NB4 (cell line): Measurements from ENCODE around the gene DOCK3.

Experiments
- DNase-seq: peaks from one replicate; pipeline ENCODE4 v3.0.0; 2010; ENCODE audit warnings: low read depth
- H3K4me3 ChIP-seq: one replicate; pipeline ENCODE4 v1.5.1; 2011; ENCODE audit warnings: mild to moderate bottlenecking, low read depth, low read length, moderate library complexity
- MYC ChIP-seq: IDR thresholded peaks from 2 replicates; pipeline ENCODE4 v1.6.1; 2011; ENCODE audit warnings: low read depth, low read length
- POLR2A ChIP-seq: IDR thresholded peaks from 2 replicates; pipeline ENCODE4 v1.6.1; 2011; ENCODE audit warnings: mild to moderate bottlenecking; ENCODE audit not compliant: insufficient read length; ENCODE audit errors: extremely low read depth
- TF ChIP-seq, protein P1 (sequence below): IDR thresholded peaks from one replicate; pipeline ENCODE4 v1.5.1; 2012; ENCODE audit warnings: low read depth, low read length
- TF ChIP-seq, protein P2 (sequence below): IDR thresholded peaks from 2 replicates; pipeline ENCODE4 v1.6.1; 2011; ENCODE audit warnings: low read depth, low read length

The DOCK3 gene

DNA sequence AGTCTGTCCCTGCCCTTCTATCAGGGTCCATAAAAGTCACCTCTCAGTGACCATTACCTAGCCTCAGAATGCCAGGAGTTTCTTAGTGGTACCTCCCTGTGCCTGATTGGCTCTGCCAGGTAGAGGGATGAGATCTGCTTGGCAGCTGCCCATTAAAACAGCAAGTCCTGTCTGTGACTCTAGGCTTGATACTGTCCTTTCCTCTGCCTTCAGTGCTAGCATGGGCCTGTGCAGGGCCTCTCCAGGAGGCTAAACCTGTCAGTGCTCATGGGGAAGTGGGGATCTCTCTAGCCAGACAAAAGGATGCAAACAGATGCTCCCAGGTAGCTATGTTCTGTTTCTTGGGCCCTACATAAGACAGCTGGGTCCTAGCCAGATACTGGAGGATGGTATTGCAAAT lies 700.4 kb downstream of the DOCK3 start:
- no peak overlapping the region for H3K4me3 ChIP-seq
- TF ChIP-seq, protein P1, sequence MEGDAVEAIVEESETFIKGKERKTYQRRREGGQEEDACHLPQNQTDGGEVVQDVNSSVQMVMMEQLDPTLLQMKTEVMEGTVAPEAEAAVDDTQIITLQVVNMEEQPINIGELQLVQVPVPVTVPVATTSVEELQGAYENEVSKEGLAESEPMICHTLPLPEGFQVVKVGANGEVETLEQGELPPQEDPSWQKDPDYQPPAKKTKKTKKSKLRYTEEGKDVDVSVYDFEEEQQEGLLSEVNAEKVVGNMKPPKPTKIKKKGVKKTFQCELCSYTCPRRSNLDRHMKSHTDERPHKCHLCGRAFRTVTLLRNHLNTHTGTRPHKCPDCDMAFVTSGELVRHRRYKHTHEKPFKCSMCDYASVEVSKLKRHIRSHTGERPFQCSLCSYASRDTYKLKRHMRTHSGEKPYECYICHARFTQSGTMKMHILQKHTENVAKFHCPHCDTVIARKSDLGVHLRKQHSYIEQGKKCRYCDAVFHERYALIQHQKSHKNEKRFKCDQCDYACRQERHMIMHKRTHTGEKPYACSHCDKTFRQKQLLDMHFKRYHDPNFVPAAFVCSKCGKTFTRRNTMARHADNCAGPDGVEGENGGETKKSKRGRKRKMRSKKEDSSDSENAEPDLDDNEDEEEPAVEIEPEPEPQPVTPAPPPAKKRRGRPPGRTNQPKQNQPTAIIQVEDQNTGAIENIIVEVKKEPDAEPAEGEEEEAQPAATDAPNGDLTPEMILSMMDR = no peak
- TF ChIP-seq MYC (no peak), POLR2A (no peak)
- TF ChIP-seq, protein P2, sequence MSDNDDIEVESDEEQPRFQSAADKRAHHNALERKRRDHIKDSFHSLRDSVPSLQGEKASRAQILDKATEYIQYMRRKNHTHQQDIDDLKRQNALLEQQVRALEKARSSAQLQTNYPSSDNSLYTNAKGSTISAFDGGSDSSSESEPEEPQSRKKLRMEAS = no peak
- no peak for DNase-seq

DNA sequence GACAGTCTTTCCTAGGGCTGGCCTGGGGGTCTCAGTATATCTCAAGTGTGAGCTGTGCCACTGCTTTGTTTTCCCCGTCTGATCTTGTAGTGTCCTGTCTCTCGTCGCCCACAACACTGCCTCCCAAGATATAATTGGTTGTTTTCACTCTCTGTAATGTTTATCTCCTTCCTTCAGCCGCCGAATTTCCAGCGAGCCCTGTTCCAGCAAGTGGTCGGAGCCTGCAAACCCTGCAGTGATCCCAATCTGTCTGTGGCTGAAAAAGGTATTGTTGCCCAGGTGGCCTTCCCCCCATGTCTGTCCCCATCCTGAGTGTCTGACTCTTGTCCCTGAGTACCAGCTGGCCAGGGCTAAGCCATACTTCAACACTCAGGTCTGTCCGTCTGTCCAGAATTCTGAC lies 700.8 kb downstream of the DOCK3 start:
- TF ChIP-seq, protein P1 = no peak
- TF ChIP-seq POLR2A = no peak
- TF ChIP-seq, protein P2 = no peak
- TF ChIP-seq MYC = no peak

DNA sequence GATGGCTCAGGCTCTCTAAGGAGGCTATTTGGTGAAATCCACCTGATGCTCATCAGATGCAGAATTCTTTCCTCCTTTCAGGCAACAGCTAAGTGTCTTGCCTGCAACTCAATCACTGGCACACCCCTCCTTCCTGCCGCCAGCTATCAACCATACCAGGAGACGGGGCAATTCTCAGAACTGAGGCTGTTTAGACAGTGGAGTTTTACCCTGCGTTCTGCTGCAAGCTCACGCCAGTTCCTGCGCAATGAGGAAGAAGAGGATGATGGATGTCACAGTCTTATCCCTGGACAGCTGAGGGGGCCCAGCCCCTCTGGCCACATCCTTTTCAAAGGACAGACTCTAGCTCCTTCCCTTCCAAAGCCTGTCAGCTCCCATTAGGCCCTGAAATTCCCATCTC lies 703.3 kb downstream of the DOCK3 start:
- TF ChIP-seq, protein P1 = no peak
- TF ChIP-seq, protein P2 = no peak
- TF ChIP-seq POLR2A = no peak
- TF ChIP-seq MYC = no peak

More for the DNA sequence above, 700.8 kb downstream of the DOCK3 start:
- no peak overlapping the region for H3K4me3 ChIP-seq
- no peak for DNase-seq

DNA sequence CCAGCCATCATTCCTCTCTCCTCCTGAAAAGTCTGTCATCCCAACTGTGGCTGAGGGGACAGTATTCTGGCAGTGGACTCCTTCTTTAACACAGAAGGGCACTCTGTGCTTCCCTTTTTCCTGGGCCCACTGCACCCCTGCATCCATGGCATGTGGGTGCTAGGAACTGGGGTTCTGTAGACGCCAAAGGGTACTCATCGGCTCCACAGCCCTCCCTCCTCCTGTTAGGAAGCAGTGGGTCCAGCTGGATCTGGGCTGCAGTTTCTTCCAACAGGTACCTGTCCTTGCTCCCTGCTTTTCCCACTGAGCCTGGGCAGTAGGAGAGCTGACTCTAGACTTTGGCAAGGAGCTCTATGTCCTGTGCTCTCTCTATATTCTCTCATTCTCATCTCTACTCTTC lies 704.0 kb downstream of the DOCK3 start:
- TF ChIP-seq, protein P1 = no peak
- TF ChIP-seq POLR2A (no peak), MYC (no peak)
- TF ChIP-seq, protein P2 = no peak
- DNase-seq = no peak
- no peak overlapping the region for H3K4me3 ChIP-seq

More for the DNA sequence above, 703.3 kb downstream of the DOCK3 start:
- DNase-seq = no peak
- H3K4me3 ChIP-seq = no peak overlapping the region

DNA sequence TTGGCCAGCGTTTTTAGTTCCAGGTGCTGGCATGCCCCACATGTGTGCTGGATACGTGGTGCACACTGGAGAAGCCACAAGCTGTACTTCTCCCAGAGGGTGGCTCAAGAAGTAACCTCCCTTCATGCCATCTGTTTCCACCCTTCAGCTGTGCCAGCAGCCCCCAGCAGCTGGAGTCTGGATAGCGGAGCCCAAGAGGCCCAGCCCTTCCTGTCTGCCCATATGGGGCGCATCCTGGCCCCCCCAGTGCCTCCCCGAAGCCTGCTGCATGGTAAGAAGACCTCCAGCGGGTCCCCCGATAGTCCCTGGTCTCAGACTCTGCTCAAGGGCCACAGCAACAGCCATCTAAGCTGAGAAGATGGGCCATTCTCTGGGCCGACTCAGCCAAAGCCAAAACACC lies 704.6 kb downstream of the DOCK3 start:
- H3K4me3 ChIP-seq = no peak overlapping the region
- TF ChIP-seq MYC = no peak
- TF ChIP-seq, protein P2 = no peak
- TF ChIP-seq, protein P1 = no peak
- no peak for TF ChIP-seq POLR2A
- DNase-seq = no peak
